Endothelial cell (in vitro differentiated cells): Measurements from ENCODE around the gene ABCC8. TPM values are rescaled to one million over a fixed set of nuclear protein-coding genes. Genes with fewer than 3 reads are reported as not detected.

ENCODE experiments used
- DNase-seq: peaks from one replicate; pipeline ENCODE4 v3.0.0; 2021; ENCODE audit warnings: low spot score
- H3K27ac Mint-ChIP-seq: one replicate; pipeline ENCODE4 v1.8.0; 2021; ENCODE audit warnings: mixed read lengths, inconsistent platforms; ENCODE audit not compliant: unreplicated experiment
- H3K27me3 Mint-ChIP-seq: one replicate; pipeline ENCODE4 v1.8.0; 2021; ENCODE audit warnings: mild to moderate bottlenecking, moderate library complexity, mixed read lengths, inconsistent platforms; ENCODE audit not compliant: unreplicated experiment
- H3K36me3 Mint-ChIP-seq: one replicate; pipeline ENCODE4 v1.8.0; 2021; ENCODE audit warnings: mild to moderate bottlenecking, low read depth, mixed read lengths, inconsistent platforms; ENCODE audit not compliant: unreplicated experiment
- H3K4me1 Mint-ChIP-seq: one replicate; pipeline ENCODE4 v1.8.0; 2021; ENCODE audit warnings: mild to moderate bottlenecking, mixed read lengths, inconsistent platforms; ENCODE audit not compliant: unreplicated experiment
- H3K4me3 Mint-ChIP-seq: one replicate; pipeline ENCODE4 v1.8.0; 2021; ENCODE audit warnings: mild to moderate bottlenecking, mixed read lengths, inconsistent platforms; ENCODE audit not compliant: unreplicated experiment
- H3K9me3 Mint-ChIP-seq: one replicate; pipeline ENCODE4 v1.8.0; 2021; ENCODE audit warnings: mixed read lengths, inconsistent platforms; ENCODE audit not compliant: unreplicated experiment
- CTCF ChIP-seq: fragments of 200-600 bp; sonication (generic); IDR thresholded peaks from one replicate; pipeline ENCODE4 v1.5.0; 2021; ENCODE audit warnings: antibody characterized with exemption; ENCODE audit not compliant: unreplicated experiment
- total RNA-seq: library from RNA; stranded (reverse); fragmentation: NEBNext Ultra II Directional; extraction: Animal tissue kit (Norgen Biotek cat#: 25700); gene quantifications from one replicate; pipeline ENCODE4 v1.2.1, GENCODE V29; 2021; ENCODE audit not compliant: unreplicated experiment

The ABCC8 gene
- total RNA-seq, 1 donor from 2014 or later = not detected

GRCh38 chr11:17383461-17383860 lies 93.2 kb downstream of the ABCC8 start:
- H3K36me3 Mint-ChIP-seq = peaks cover 6% of the 10 kb centered on the region
- no peak for TF ChIP-seq CTCF
- no peak for DNase-seq

GRCh38 chr11:17382046-17382728 lies 94.5 kb downstream of the ABCC8 start:
- H3K36me3 Mint-ChIP-seq = peaks cover 11% of the 10 kb centered on the region
- peaks cover 5% of the 10 kb centered on the region for H3K9me3 Mint-ChIP-seq
- no peaks in the 10 kb centered on the region for H3K4me1 Mint-ChIP-seq
- DNase-seq = no peak
- no peak overlapping the region for H3K27ac Mint-ChIP-seq
- TF ChIP-seq CTCF = no peak
- no peak overlapping the region for H3K4me3 Mint-ChIP-seq
- peaks cover 14% of the 10 kb centered on the region for H3K27me3 Mint-ChIP-seq

More at GRCh38 chr11:17383461-17383860, 93.2 kb downstream of the ABCC8 start:
- H3K4me3 Mint-ChIP-seq = no peak overlapping the region
- peaks cover 17% of the 10 kb centered on the region for H3K27me3 Mint-ChIP-seq
- H3K27ac Mint-ChIP-seq = no peak overlapping the region
- no peaks in the 10 kb centered on the region for H3K4me1 Mint-ChIP-seq
- H3K9me3 Mint-ChIP-seq = peaks cover 5% of the 10 kb centered on the region

- no peak overlapping the region for H3K27ac Mint-ChIP-seq
- peaks cover 11% of the 10 kb centered on the region for H3K36me3 Mint-ChIP-seq
- peaks cover 5% of the 10 kb centered on the region for H3K9me3 Mint-ChIP-seq
- H3K27me3 Mint-ChIP-seq = peaks cover 11% of the 10 kb centered on the region
- H3K4me3 Mint-ChIP-seq = no peak overlapping the region
- no peak for DNase-seq
- H3K4me1 Mint-ChIP-seq = no peaks in the 10 kb centered on the region
- TF ChIP-seq CTCF = no peak
Measured at GRCh38 chr11:17381156-17381555, 95.5 kb downstream of the ABCC8 start.

GRCh38 chr11:17379383-17380180 lies 97.1 kb downstream of the ABCC8 start:
- DNase-seq = no peak
- Mint-ChIP-seq H3K36me3 (peaks cover 11% of the 10 kb centered on the region), H3K4me1 (no peaks in the 10 kb centered on the region), H3K27me3 (peaks cover 9% of the 10 kb centered on the region), H3K27ac (no peak overlapping the region), H3K4me3 (no peak overlapping the region), H3K9me3 (peaks cover 5% of the 10 kb centered on the region)
- no peak for TF ChIP-seq CTCF

GRCh38 chr11:17378655-17379054 lies 98.0 kb downstream of the ABCC8 start:
- no peak for DNase-seq
- no peak for TF ChIP-seq CTCF
- Mint-ChIP-seq H3K27me3 (peaks cover 9% of the 10 kb centered on the region), H3K9me3 (peaks cover 5% of the 10 kb centered on the region), H3K36me3 (peaks cover 11% of the 10 kb centered on the region), H3K4me1 (no peaks in the 10 kb centered on the region), H3K4me3 (no peak overlapping the region), H3K27ac (no peak overlapping the region)
